AG04449 (cell line): Measurements from ENCODE around the gene CDC42BPB.

Experiments used
- CTCF ChIA-PET: fragments of 350-600 bp; formaldehyde crosslinking; extraction: SDS; loops from one replicate; lab custom pipeline; 2021; ENCODE audit warnings: antibody characterized with exemption; lab: Yijun Ruan, JAX
- POLR2A ChIA-PET: fragments of 400-600, 350-600 bp; formaldehyde crosslinking; extraction: SDS; loops from one replicate; lab custom pipeline; 2020; ENCODE audit warnings: antibody characterized with exemption, inconsistent platforms; lab: Yijun Ruan, JAX
- DNase-seq: peaks from one replicate; pipeline ENCODE4 v3.0.0-alpha.2; 2010; ENCODE audit warnings: low read depth, low spot score
- H3K4me3 ChIP-seq: 2 replicates; pipeline ENCODE4 v1.5.1; 2011; ENCODE audit warnings: low read depth, mild to moderate bottlenecking, control low read depth, low read length
- CTCF ChIP-seq: IDR thresholded peaks from one replicate; pipeline ENCODE4 v1.5.1; 2011; ENCODE audit warnings: mild to moderate bottlenecking, moderate library complexity, low read length, control low read depth, inconsistent platforms; ENCODE audit not compliant: insufficient read depth; ENCODE audit errors: missing control alignments

The CDC42BPB gene

GRCh38 chr14:102901633-102902032 is 155.7 kb downstream of the CDC42BPB start:
- H3K4me3 ChIP-seq = no peak overlapping the region
- no peak for DNase-seq
- CTCF ChIA-PET = interaction anchor here (0.9 kb wide), 1 partner anchor 12 kb away, joined by 3 read pairs; no protein-coding TSS in a partner anchor
- POLR2A ChIA-PET = no interaction called here
- no peak for TF ChIP-seq CTCF

GRCh38 chr14:102900631-102901571 is 156.4 kb downstream of the CDC42BPB start:
- DNase-seq = no peak
- no peak overlapping the region for H3K4me3 ChIP-seq
- POLR2A ChIA-PET = no interaction called here
- TF ChIP-seq CTCF = no peak
- CTCF ChIA-PET = interaction anchor here (0.9 kb wide), 1 partner anchor 12 kb away, joined by 3 read pairs; no protein-coding TSS in a partner anchor

- no peak for DNase-seq
- H3K4me3 ChIP-seq = no peak overlapping the region
- POLR2A ChIA-PET = no interaction called here
- CTCF ChIA-PET = interaction anchor here (1.0 kb wide), 1 partner anchor 10 kb away, joined by 3 read pairs; no protein-coding TSS in a partner anchor
- no peak for TF ChIP-seq CTCF
Measured at GRCh38 chr14:102899516-102899900, 157.8 kb downstream of the CDC42BPB start.

GRCh38 chr14:102898776-102899515 is 158.4 kb downstream of the CDC42BPB start:
- TF ChIP-seq CTCF = no peak
- POLR2A ChIA-PET = no interaction called here
- H3K4me3 ChIP-seq = no peak overlapping the region
- CTCF ChIA-PET = interaction anchor here (1.0 kb wide), 1 partner anchor 10 kb away, joined by 3 read pairs; no protein-coding TSS in a partner anchor
- no peak for DNase-seq

GRCh38 chr14:102898298-102898697 is 159.1 kb downstream of the CDC42BPB start:
- TF ChIP-seq CTCF = no peak
- H3K4me3 ChIP-seq = no peak overlapping the region
- ChIA-PET CTCF (no interaction called here), POLR2A (no interaction called here)
- no peak for DNase-seq
